ENCODE measurements around the gene LCP2.

DNA sequence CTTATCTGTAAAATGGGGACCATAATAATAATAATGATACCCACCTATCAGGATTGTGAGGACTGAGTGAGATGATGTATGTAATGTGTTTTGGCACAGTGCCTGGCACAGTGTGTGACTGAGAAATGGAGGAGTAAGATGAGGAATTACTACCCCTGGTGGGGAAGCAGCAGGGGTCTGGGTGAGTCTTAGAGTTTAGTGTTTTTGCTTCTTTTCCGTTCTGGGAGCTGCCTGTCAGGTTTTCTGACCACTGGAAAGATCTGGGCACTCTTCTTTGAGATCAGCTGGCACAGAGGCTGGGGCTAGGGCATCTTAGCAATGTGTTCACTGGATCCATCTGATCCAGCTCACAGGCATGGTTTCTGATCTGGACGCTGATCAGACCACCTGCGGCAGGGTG, 8.5 kb downstream of the LCP2 start:
- TF ChIP-seq EZH2phosphoT487 (IDR thresholded peaks at IDR 0.05; ENCODE audit: borderline replicate concordance), result no peak
- TF ChIP-seq, protein P1, sequence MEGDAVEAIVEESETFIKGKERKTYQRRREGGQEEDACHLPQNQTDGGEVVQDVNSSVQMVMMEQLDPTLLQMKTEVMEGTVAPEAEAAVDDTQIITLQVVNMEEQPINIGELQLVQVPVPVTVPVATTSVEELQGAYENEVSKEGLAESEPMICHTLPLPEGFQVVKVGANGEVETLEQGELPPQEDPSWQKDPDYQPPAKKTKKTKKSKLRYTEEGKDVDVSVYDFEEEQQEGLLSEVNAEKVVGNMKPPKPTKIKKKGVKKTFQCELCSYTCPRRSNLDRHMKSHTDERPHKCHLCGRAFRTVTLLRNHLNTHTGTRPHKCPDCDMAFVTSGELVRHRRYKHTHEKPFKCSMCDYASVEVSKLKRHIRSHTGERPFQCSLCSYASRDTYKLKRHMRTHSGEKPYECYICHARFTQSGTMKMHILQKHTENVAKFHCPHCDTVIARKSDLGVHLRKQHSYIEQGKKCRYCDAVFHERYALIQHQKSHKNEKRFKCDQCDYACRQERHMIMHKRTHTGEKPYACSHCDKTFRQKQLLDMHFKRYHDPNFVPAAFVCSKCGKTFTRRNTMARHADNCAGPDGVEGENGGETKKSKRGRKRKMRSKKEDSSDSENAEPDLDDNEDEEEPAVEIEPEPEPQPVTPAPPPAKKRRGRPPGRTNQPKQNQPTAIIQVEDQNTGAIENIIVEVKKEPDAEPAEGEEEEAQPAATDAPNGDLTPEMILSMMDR (conservative IDR thresholded peaks at IDR 0.05; ENCODE audit: low read length), result no peak

Data from Loucy (cell line).